Rectal smooth muscle tissue (tissue), 1 donor: ENCODE measurements around the gene HNRNPF.

Source experiments
- H3K27ac ChIP-seq: one replicate; pipeline ENCODE4 v1.7.0; 2013; ENCODE audit warnings: low read depth, low read length, inconsistent platforms
- H3K27me3 ChIP-seq: one replicate; pipeline ENCODE4 v1.7.0; 2013; ENCODE audit warnings: low read length; ENCODE audit not compliant: control insufficient read depth, insufficient read depth
- H3K36me3 ChIP-seq: one replicate; pipeline ENCODE4 v1.7.0; 2013; ENCODE audit warnings: low read length; ENCODE audit not compliant: control insufficient read depth, insufficient read depth
- H3K4me1 ChIP-seq: one replicate; pipeline ENCODE4 v1.7.0; 2013; ENCODE audit warnings: low read length; ENCODE audit not compliant: control insufficient read depth, insufficient read depth
- H3K4me3 ChIP-seq: one replicate; pipeline ENCODE4 v1.7.0; 2013; ENCODE audit warnings: low read length
- H3K9ac ChIP-seq: one replicate; pipeline ENCODE4 v1.7.0; 2013; ENCODE audit warnings: low read length

HNRNPF gene

DNA sequence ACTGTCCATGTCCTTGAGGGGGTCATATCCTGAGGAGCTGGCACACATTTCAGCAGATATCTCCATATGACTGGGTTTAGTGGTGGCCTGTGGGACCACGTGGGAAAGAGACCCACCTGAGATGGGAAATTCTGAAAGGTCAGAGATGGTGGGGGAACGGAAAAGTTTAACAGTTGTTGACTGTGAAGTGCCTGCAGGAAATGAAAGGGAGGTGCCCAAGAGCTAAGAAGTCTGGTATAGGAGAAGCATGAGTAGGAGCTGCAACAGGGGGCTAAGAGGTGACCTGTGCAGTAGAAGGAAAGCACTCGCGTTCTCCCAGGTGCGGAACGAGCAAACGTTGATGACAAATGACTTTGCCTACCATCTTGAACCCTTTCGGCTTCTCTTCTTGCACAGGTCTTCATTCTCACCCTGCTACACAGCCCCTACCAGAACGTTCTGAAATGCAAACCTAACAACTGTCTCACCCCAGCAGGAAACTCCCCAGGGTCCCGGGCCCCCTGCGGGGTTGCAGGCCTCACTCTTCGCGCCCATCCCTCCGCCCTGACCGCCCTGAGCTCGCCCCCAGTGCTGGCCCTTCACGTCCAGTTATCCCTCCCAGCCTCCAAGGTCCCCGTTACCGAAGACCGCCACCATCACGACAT, 47.3 kb downstream of the HNRNPF start:
- Histone ChIP-seq H3K36me3 (no peaks in the 10 kb centered on the region), H3K9ac (peak overlapping the region; percentile 81), H3K4me1 (peaks cover 6% of the 10 kb centered on the region), H3K27me3 (no peaks in the 10 kb centered on the region), H3K4me3 (peak overlapping the region; percentile 83), H3K27ac (no peak overlapping the region)

DNA sequence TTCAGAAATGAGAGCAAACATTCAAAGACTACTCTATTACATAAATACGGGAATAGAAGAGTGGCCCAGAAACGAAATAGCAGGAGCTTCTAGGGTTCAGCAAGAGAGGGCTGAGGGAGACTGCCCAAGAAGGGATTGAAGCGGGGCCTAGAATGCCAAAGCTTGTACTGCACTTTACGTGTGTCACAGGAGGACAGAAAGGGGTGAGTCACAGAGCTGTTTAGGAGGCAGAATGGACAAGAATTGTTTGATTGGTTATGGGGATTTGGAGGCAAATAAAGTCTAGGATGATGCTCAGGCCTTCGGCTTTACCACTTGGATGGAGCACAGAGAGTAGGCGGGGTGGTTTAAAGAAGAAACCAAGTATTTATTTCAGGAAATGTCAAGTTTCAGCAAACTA, 48.9 kb downstream of the HNRNPF start:
- H3K9ac ChIP-seq, result no peak overlapping the region
- H3K27ac ChIP-seq, result no peak overlapping the region
- no peaks in the 10 kb centered on the region for H3K27me3 ChIP-seq
- H3K4me3 ChIP-seq, result no peak overlapping the region
- H3K36me3 ChIP-seq, result no peaks in the 10 kb centered on the region
- H3K4me1 ChIP-seq, result peaks cover 6% of the 10 kb centered on the region

DNA sequence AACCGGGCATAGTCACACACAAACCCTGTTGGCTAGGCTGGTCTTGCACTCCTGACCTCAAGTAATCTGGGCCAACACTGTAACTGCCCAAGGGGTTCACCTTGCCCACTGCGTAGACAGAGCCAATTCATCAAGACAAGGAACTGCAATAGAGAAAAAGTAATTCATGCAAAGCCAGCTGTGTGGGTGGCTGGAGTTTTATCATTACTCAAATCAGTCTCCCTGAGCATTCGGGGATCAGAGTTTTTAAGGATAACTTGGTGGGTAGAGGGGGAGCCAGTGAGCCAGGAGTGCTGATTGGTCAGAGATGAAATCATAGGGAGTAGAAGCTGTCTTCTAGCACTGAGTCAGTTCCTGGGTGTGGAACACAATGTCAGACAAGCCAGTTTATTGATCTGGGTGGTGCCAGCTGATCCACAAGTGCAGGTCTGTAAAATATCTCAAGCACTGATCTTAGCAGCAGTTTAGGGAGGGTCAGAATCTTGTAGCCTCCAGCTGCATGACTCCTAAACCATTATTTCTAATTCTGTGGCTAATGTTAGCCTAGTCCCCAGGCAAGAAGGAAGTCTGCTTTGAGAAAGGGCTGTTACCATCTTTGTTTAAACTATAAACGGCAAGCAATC, 53.1 kb downstream of the HNRNPF start:
- Histone ChIP-seq H3K36me3 (no peaks in the 10 kb centered on the region), H3K4me1 (no peaks in the 10 kb centered on the region), H3K27ac (no peak overlapping the region), H3K27me3 (no peaks in the 10 kb centered on the region), H3K9ac (no peak overlapping the region), H3K4me3 (no peak overlapping the region)

DNA sequence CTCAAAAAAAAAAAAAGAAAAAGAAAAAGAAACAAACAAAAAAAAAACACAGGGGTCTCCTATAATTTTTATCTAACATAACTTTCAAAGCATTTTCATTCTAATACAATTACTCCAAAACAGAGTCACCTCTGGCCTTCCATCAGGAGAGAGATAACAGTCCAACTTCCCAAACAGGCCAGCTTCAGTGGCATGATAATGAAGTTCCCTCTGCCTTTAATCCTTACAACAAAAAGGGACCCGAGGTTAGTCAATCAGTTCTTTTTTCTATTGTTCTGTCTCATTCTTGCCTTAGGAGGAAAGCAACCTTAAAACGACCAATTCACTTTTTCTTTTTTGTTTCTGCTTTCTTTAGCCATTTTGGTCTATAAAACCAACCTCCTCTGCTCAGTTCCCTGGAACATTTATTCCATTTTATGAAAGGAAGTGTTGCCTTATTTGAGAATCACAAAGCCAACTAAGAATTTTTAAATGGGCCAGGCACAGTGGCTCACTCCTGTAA, 54.1 kb downstream of the HNRNPF start:
- H3K4me3 ChIP-seq, result no peak overlapping the region
- no peaks in the 10 kb centered on the region for H3K4me1 ChIP-seq
- no peak overlapping the region for H3K9ac ChIP-seq
- no peak overlapping the region for H3K27ac ChIP-seq
- H3K27me3 ChIP-seq, result no peaks in the 10 kb centered on the region
- H3K36me3 ChIP-seq, result no peaks in the 10 kb centered on the region

DNA sequence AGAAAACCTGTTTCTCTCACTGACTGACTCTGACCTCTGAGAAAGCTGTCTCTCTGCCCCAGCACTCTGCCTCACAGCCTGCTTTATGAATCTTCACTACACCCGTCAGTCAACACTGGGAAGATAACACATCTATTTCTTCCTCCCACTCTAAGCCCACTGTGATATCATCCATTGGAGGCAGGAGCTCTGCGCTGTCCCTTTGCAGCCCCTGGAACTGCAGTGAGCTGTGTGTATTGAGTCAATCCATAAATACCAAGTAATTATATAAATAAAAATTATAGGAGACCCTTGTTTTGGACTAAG, 54.7 kb downstream of the HNRNPF start:
- H3K27me3 ChIP-seq, result no peaks in the 10 kb centered on the region
- H3K4me1 ChIP-seq, result no peaks in the 10 kb centered on the region
- no peak overlapping the region for H3K9ac ChIP-seq
- no peak overlapping the region for H3K4me3 ChIP-seq
- H3K36me3 ChIP-seq, result no peaks in the 10 kb centered on the region
- H3K27ac ChIP-seq, result no peak overlapping the region

GRCh38 chr10:43353495-43354329, 55.3 kb downstream of the HNRNPF start:
- Histone ChIP-seq H3K9ac (no peak overlapping the region), H3K27me3 (no peaks in the 10 kb centered on the region), H3K36me3 (no peaks in the 10 kb centered on the region), H3K4me1 (no peaks in the 10 kb centered on the region), H3K4me3 (no peak overlapping the region), H3K27ac (no peak overlapping the region)

DNA sequence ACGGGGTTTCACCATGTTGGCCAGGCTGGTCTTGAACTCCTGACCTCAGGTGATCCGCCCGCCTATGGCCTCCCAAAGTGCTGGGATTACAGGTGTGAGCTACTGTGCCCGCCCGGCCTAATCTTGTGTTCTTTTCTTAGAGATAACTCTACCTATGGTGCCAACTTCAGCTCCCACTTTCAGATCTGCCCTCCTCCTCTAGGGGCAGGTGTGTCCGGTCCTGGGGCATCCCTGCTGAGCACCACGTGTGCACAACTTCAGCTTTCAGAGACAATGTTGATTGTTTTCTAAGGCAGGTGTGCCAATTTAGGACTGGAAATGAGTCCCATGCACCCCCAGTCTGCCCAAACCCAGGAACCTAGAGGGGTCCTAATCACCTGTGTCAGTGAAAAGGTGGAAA, 56.0 kb downstream of the HNRNPF start:
- Histone ChIP-seq H3K36me3 (no peaks in the 10 kb centered on the region), H3K27me3 (no peaks in the 10 kb centered on the region), H3K4me1 (no peaks in the 10 kb centered on the region), H3K9ac (no peak overlapping the region), H3K4me3 (no peak overlapping the region), H3K27ac (no peak overlapping the region)

DNA sequence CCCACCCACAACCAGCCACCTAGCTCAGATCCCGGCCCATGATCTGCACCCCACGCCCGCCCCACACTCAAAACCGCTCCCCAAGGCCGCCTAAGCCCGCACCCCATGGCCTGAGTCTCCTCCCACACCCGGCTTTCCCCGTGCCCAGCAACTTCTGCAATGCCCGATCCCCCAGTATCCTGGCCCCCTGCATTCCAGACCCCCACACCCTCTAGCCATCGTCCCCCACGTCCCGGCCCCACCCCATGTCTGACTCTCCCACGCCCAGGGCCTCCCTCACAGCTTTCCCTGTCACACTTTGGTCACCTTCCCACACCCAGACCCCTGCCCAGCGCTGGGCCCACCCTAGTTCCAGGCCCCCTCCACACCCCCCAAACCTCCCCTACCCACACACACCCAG, 57.7 kb downstream of the HNRNPF start:
- Histone ChIP-seq H3K36me3 (no peaks in the 10 kb centered on the region), H3K27me3 (no peaks in the 10 kb centered on the region), H3K27ac (no peak overlapping the region), H3K4me3 (no peak overlapping the region), H3K9ac (no peak overlapping the region), H3K4me1 (no peaks in the 10 kb centered on the region)

DNA sequence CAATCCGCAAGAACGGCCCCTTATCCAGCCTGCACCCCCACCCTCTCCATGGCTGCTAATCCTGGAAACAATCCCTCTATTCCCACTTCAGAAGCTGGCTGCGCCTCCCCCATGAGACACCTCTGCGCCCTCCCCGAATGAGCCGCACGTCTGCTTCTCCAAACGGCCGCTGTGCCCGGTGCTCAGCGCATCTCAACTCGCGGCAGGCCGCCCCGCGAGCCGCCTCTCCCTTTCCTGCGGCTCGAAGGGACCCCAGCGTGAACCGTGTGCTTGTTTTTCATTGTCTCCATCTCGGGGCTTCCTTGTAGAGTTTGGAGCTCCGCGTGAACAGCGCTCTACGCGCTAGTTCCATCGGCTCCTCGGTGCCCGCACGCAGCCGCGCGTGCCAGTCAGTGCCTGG, 58.3 kb downstream of the HNRNPF start:
- Histone ChIP-seq H3K4me3 (no peak overlapping the region), H3K27me3 (no peaks in the 10 kb centered on the region), H3K27ac (no peak overlapping the region), H3K36me3 (no peaks in the 10 kb centered on the region), H3K4me1 (no peaks in the 10 kb centered on the region), H3K9ac (no peak overlapping the region)

GRCh38 chr10:43350156-43350555, 58.8 kb downstream of the HNRNPF start:
- Histone ChIP-seq H3K4me3 (no peak overlapping the region), H3K36me3 (no peaks in the 10 kb centered on the region), H3K27ac (no peak overlapping the region), H3K27me3 (no peaks in the 10 kb centered on the region), H3K9ac (no peak overlapping the region), H3K4me1 (no peaks in the 10 kb centered on the region)

GRCh38 chr10:43348511-43349312, 60.3 kb downstream of the HNRNPF start:
- Histone ChIP-seq H3K9ac (no peak overlapping the region), H3K27me3 (no peaks in the 10 kb centered on the region), H3K27ac (no peak overlapping the region)

DNA sequence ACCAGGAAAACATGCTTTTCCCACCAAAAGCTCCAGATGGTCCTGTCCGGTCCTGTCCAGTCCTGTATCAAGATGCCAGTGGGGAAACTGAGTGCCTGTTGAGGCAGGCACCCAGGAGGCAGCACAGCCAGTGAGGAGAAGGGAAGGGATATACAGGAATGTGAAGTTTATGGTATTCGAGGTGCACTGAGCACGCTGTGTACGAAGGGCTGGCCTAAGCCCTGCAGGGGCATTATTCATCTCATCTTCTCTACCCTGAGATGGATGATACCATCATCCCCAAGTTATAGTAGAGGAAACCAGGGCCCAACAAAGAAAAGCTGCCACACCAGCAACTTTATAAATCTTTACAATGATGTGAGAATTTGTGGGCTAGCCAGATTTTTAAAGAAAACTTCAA, 61.0 kb downstream of the HNRNPF start:
- Histone ChIP-seq H3K27me3 (no peaks in the 10 kb centered on the region), H3K36me3 (no peaks in the 10 kb centered on the region), H3K9ac (no peak overlapping the region), H3K27ac (no peak overlapping the region), H3K4me3 (no peak overlapping the region), H3K4me1 (no peaks in the 10 kb centered on the region)

More at GRCh38 chr10:43348511-43349312, 60.3 kb downstream of the HNRNPF start:
- Histone ChIP-seq H3K4me1 (no peaks in the 10 kb centered on the region), H3K36me3 (no peaks in the 10 kb centered on the region), H3K4me3 (no peak overlapping the region)
